ENCODE results near the gene PACS1.
A peak's percentile ranks its signal among the peaks of the same experiment; 100 is the strongest.

PACS1 gene

DNA sequence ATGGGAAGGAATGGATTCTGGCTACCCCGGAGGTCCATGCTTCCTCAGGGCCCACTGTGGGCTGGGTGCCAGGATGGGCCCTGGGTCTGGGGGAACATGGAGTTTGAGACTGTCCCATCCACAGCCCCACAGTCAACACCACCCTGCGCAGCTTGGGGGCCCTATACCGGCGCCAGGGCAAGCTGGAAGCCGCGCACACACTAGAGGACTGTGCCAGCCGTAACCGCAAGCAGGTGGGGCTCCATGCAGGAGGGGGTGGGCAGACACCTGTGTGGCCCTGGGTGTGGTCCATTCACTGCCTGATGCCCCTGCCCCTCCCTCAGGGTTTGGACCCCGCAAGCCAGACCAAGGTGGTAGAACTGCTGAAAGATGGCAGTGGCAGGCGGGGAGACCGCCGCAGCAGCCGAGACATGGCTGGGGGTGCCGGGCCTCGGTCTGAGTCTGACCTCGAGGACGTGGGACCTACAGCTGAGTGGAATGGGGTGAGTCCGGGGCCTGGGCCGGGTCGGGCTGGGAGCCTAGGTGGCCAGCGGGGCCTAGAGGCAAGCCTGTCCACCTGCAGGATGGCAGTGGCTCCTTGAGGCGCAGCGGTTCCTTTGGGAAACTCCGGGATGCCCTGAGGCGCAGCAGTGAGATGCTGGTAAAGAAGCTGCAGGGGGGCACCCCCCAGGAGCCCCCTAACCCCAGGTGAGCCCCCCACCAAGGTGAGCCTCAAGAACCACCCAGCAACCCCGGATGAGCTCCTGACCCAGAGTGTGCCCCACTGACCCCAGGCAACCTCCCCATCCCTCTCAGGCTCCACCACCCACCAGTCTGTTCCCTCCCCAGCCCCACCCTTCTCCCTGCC is 195.7 kb downstream of the PACS1 start:
- DNase-seq (ENCODE audit: insufficient read length, low spot score): no peak
- TF ChIP-seq, protein P1, sequence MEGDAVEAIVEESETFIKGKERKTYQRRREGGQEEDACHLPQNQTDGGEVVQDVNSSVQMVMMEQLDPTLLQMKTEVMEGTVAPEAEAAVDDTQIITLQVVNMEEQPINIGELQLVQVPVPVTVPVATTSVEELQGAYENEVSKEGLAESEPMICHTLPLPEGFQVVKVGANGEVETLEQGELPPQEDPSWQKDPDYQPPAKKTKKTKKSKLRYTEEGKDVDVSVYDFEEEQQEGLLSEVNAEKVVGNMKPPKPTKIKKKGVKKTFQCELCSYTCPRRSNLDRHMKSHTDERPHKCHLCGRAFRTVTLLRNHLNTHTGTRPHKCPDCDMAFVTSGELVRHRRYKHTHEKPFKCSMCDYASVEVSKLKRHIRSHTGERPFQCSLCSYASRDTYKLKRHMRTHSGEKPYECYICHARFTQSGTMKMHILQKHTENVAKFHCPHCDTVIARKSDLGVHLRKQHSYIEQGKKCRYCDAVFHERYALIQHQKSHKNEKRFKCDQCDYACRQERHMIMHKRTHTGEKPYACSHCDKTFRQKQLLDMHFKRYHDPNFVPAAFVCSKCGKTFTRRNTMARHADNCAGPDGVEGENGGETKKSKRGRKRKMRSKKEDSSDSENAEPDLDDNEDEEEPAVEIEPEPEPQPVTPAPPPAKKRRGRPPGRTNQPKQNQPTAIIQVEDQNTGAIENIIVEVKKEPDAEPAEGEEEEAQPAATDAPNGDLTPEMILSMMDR (IDR thresholded peaks at IDR 0.05; ENCODE audit: insufficient read depth, missing control alignments): no peak
- FAIRE-seq: no peak

DNA sequence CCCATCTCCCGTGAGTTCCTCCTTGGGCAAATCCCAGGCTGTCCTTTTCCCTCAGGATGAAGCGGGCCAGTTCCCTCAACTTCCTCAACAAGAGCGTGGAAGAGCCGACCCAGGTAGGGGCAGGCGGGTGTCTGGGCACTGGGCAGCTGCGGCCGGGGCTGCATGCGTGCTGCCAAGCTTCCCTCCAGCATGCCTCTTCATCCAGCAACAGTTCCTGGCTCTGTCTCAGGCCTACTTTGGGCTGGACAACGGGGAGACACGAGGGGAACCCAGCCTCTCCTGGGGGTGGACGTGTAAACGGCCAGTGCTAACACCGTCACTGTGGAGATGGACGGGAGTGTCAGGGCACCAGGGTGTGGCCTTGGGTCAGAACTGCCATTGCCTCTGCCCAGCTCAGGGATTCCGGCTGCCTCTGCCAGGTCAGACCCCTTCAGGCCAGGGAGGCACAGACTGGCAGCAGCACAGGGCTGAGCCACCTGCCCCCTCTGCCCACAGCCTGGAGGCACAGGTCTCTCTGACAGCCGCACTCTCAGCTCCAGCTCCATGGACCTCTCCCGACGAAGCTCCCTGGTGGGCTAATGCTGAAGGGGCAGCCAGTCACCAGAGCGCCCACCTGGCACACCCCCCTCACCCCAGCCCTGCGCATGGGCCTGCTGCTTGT is 196.4 kb downstream of the PACS1 start:
- FAIRE-seq: no peak

GRCh38 chr11:66267039-66267378 is 196.9 kb downstream of the PACS1 start:
- TF ChIP-seq, protein P1 (IDR thresholded peaks at IDR 0.05; ENCODE audit: insufficient read depth, missing control alignments): no peak
- DNase-seq (ENCODE audit: insufficient read length, low spot score): no peak
- no peak for FAIRE-seq

More for the DNA sequence above, 196.4 kb downstream of the PACS1 start:
- DNase-seq (ENCODE audit: insufficient read length, low spot score): no peak
- TF ChIP-seq, protein P1 (IDR thresholded peaks at IDR 0.05; ENCODE audit: insufficient read depth, missing control alignments): no peak

GRCh38 chr11:66267379-66268243 is 197.5 kb downstream of the PACS1 start:
- DNase-seq (ENCODE audit: insufficient read length, low spot score) (peak; percentile 62), FAIRE-seq (no peak)
- TF ChIP-seq, protein P1 (IDR thresholded peaks at IDR 0.05; ENCODE audit: insufficient read depth, missing control alignments): no peak

DNA sequence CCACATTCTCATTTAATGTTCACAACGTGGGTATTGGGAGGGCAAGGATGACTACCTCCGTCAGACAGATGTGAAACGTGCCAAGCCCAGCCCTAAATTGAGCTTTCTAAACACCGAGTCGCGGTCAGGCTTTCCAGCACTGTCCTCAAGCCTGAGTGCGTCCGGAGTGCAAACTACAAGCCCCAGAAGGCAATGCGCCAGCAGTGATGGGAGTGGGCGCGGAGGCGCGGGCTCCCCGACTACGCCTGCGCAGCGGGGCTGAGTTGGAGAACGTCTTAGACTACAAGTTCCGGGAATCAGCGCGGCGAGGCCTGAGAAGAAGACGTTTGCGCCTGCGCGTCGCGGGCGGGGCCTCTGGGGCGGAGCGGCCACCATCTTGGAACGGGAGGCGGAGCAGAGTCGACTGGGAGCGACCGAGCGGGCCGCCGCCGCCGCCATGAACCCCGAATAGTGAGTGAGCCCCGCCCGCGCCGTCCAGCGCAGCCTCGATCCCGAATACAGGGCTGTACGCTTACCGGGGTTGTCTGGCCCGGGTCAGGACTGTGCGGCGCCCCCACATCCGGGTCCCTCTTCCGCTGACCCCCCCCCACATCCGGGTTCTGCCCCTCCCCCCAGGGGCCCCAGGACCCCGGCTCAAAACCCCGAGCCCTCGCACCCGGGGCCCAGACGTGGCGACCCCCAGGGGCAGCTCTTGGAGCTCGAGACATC is 198.3 kb downstream of the PACS1 start, which contains the start of gene RAB1B:
TSS of gene RAB1B (plus strand) at position 396 of the 708 bp plus-strand sequence. CDS start at position 437, 41 bp downstream.
- FAIRE-seq: no peak
- TF ChIP-seq, protein P1 (IDR thresholded peaks at IDR 0.05; ENCODE audit: insufficient read depth, missing control alignments): no peak
- peak; percentile 93 for DNase-seq (ENCODE audit: insufficient read length, low spot score)

Data from D721Med (cell line).